Measurements from ENCODE around the gene CAPRIN2. TPM values are rescaled to one million over a fixed set of nuclear protein-coding genes. Genes with fewer than 3 reads are reported as not detected.

The CAPRIN2 gene
- total and polyA plus RNA-seq, 7 donors: 4.9 to 17.7 (median 11.1) TPM

- no peaks in the 10 kb centered on the region for H3K4me1 ChIP-seq
- H3K9me3 ChIP-seq: no peaks in the 10 kb centered on the region
- ATAC-seq (no peak), DNase-seq (no peak)
- 96% methylated on average over 2 of the region's 2 CpGs for WGBS, 3 donors
- intact Hi-C loops (cut with DNase I): no loop called here
- peaks cover 0 to 24% of the 10 kb centered on the region in 2 donors for H3K36me3 ChIP-seq (ENCODE audit: insufficient read depth in 1 of 2, low read depth in 1 of 2)
- TF ChIP-seq CTCF (IDR thresholded peaks at IDR 0.05): no peak
- no peak overlapping the region for H3K4me3 ChIP-seq
- no peaks in the 10 kb centered on the region for H3K27me3 ChIP-seq (ENCODE audit: insufficient read depth in 3 of 3, low read length in 2 of 3)
- H3K27ac ChIP-seq: no peak overlapping the region
Measured at GRCh38 chr12:30739020-30739419, 15.7 kb downstream of the CAPRIN2 start.

DNA sequence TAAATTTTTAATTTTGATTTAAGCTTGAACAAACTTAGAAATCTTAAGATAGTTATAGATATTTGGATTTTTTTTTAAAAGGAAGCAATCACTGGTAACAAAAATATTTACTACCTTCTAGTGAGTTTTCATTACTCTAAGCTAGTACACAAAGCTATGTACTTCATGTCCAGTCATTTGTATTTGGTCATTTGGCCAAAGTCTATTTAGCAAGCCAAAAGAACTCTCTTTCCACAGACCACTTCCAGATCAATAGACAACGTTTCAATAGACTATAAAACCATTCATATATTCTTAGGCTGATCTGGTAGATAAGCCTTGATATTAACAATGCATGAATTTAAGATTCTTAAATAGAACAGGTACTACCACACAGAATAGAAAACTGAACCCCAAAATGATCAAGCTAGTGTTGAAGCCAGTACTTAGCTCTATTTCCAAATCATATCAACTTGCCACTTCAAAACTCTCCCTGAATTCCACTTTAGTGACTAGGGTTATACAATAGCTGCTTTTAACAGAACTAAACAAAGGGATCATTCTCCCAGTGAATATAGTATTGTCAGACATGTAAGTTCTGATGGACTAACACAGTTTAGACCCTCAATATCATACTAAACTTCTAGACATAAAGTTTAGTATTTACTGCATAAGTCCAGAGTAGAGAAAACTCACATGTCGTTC, 21.7 kb downstream of the CAPRIN2 start:
- no peaks in the 10 kb centered on the region for H3K4me1 ChIP-seq
- no peak for DNase-seq
- H3K9me3 ChIP-seq: no peaks in the 10 kb centered on the region
- no peaks in the 10 kb centered on the region for H3K27me3 ChIP-seq (ENCODE audit: insufficient read depth in 3 of 3, low read length in 2 of 3)
- no peak overlapping the region for H3K27ac ChIP-seq
- 86 to 92% (median 90%) methylated on average over 2 of the region's 2 CpGs for WGBS, 3 donors
- no peak for ATAC-seq
- H3K36me3 ChIP-seq (ENCODE audit: insufficient read depth in 1 of 2, low read depth in 1 of 2): peaks cover 4 to 52% of the 10 kb centered on the region in 2 donors
- intact Hi-C loops (cut with DNase I): no loop called here
- no peak overlapping the region for H3K4me3 ChIP-seq
- TF ChIP-seq CTCF (IDR thresholded peaks at IDR 0.05): no peak

GRCh38 chr12:30730011-30730410, 24.7 kb downstream of the CAPRIN2 start:
- Histone ChIP-seq H3K4me3 (no peak overlapping the region), H3K4me1 (no peaks in the 10 kb centered on the region), H3K9me3 (no peaks in the 10 kb centered on the region), H3K27me3 (ENCODE audit: insufficient read depth in 3 of 3, low read length in 2 of 3) (no peaks in the 10 kb centered on the region), H3K27ac (no peak overlapping the region), H3K36me3 (ENCODE audit: insufficient read depth in 1 of 2, low read depth in 1 of 2) (peaks cover 4 to 64% of the 10 kb centered on the region in 2 donors)
- WGBS, 3 donors: 93 to 97% (median 95%) methylated on average over 2 of the region's 2 CpGs
- DNase-seq (no peak), ATAC-seq (no peak)
- no peak for TF ChIP-seq CTCF (IDR thresholded peaks at IDR 0.05)
- intact Hi-C loops (cut with DNase I): no loop called here

- Histone ChIP-seq H3K27ac (no peak overlapping the region), H3K36me3 (ENCODE audit: insufficient read depth in 1 of 2, low read depth in 1 of 2) (peaks cover 4 to 64% of the 10 kb centered on the region in 2 donors), H3K4me3 (no peak overlapping the region), H3K4me1 (no peaks in the 10 kb centered on the region), H3K27me3 (ENCODE audit: insufficient read depth in 3 of 3, low read length in 2 of 3) (no peaks in the 10 kb centered on the region), H3K9me3 (no peaks in the 10 kb centered on the region)
- intact Hi-C loops (cut with DNase I): no loop called here
- 92 to 94% (median 94%) methylated on average over 4 of the region's 4 CpGs for WGBS, 3 donors
- TF ChIP-seq CTCF (IDR thresholded peaks at IDR 0.05): no peak
- no peak for ATAC-seq
- DNase-seq: no peak
Measured at GRCh38 chr12:30729547-30729946, 25.2 kb downstream of the CAPRIN2 start.

GRCh38 chr12:30726647-30727046, 28.1 kb downstream of the CAPRIN2 start:
- no peak for ATAC-seq

More at GRCh38 chr12:30726647-30727046, 28.1 kb downstream of the CAPRIN2 start:
- no peaks in the 10 kb centered on the region for H3K4me1 ChIP-seq
- H3K27ac ChIP-seq: no peak overlapping the region
- WGBS, 3 donors: 100% methylated on average over 1 of the region's 1 CpG
- H3K36me3 ChIP-seq (ENCODE audit: insufficient read depth in 1 of 2, low read depth in 1 of 2): peaks cover 4 to 78% of the 10 kb centered on the region in 2 donors
- TF ChIP-seq CTCF (IDR thresholded peaks at IDR 0.05): no peak
- no peak for DNase-seq
- no peaks in the 10 kb centered on the region for H3K27me3 ChIP-seq (ENCODE audit: insufficient read depth in 3 of 3, low read length in 2 of 3)
- no peak overlapping the region for H3K4me3 ChIP-seq
- intact Hi-C loops (cut with DNase I): no loop called here
- no peaks in the 10 kb centered on the region for H3K9me3 ChIP-seq
